A673 (cell line): ENCODE results near the gene RYK. TPM values are rescaled to one million over a fixed set of nuclear protein-coding genes. Genes with fewer than 3 reads are reported as not detected.

Source experiments
- BruUV-seq: library from RNA; stranded (reverse); fragments of 400-500 nt; replicated peaks from 2 replicates; lab custom pipeline; 2021; lab: Mats Ljungman, UMichigan
- CTCF ChIA-PET: fragments of 300-600 bp; sonication (Branson Sonifier 250); formaldehyde crosslinking; loops from one replicate; lab custom pipeline; 2022; ENCODE audit warnings: antibody characterized with exemption; lab: Charles Lee
- POLR2A ChIA-PET: fragments of 300-600 bp; sonication (Branson Sonifier 250); formaldehyde crosslinking; loops from one replicate; lab custom pipeline; 2022; ENCODE audit warnings: antibody characterized with exemption; ENCODE audit not compliant: low non-redundant PET; lab: Charles Lee
- DNase-seq: peaks from one replicate; pipeline ENCODE4 v3.0.0-alpha.2; 2015; ENCODE audit warnings: low spot score
- H3K27ac ChIP-seq: fragments of 200-600 bp; sonication (generic); 2 replicates; pipeline ENCODE4 v1.5.1; 2016; ENCODE audit warnings: mixed run types, low read depth, mild to moderate bottlenecking, mixed read lengths, antibody characterized with exemption, low read length; ENCODE audit not compliant: poor library complexity, severe bottlenecking
- H3K27me3 ChIP-seq: fragments of 200-600 bp; sonication (generic); replicated peaks from 2 replicates; pipeline ENCODE4 v1.6.1; 2017; ENCODE audit warnings: mixed run types, low read depth, mild to moderate bottlenecking, mixed read lengths, antibody characterized with exemption, low read length; ENCODE audit not compliant: insufficient read depth, poor library complexity
- H3K36me3 ChIP-seq: fragments of 200-600 bp; sonication (generic); 2 replicates; pipeline ENCODE4 v1.6.1; 2016; ENCODE audit warnings: mixed run types, mild to moderate bottlenecking, mixed read lengths, antibody characterized with exemption, low read length; ENCODE audit not compliant: insufficient read depth, poor library complexity, severe bottlenecking
- H3K4me1 ChIP-seq: fragments of 200-600 bp; sonication (generic); 2 replicates; pipeline ENCODE4 v1.6.1; 2017; ENCODE audit warnings: mixed run types, mild to moderate bottlenecking, mixed read lengths, antibody characterized with exemption, low read length; ENCODE audit not compliant: insufficient read depth, poor library complexity, severe bottlenecking
- H3K4me3 ChIP-seq: fragments of 200-600 bp; sonication (generic); 2 replicates; pipeline ENCODE4 v1.5.1; 2016; ENCODE audit warnings: low read depth, mixed run types, mild to moderate bottlenecking, mixed read lengths, low read length; ENCODE audit not compliant: poor library complexity, severe bottlenecking
- H3K9me3 ChIP-seq: fragments of 200-600 bp; sonication (generic); 2 replicates; pipeline ENCODE4 v1.6.1; 2016; ENCODE audit warnings: mixed run types, low read depth, mild to moderate bottlenecking, mixed read lengths, antibody characterized with exemption, low read length; ENCODE audit not compliant: poor library complexity, severe bottlenecking
- CTCF ChIP-seq: fragments of 300-800, 200-600 bp; sonication (generic); conservative IDR thresholded peaks from 2 replicates; pipeline ENCODE4 v1.5.1; 2017; ENCODE audit warnings: low read depth, mild to moderate bottlenecking, antibody characterized with exemption, low read length, moderate library complexity, mixed read lengths
- EZH2 ChIP-seq: fragments of 200-600 bp; sonication (generic); IDR thresholded peaks from 2 replicates; pipeline ENCODE4 v1.6.1; 2017; ENCODE audit warnings: borderline replicate concordance, low read depth, mild to moderate bottlenecking, mixed read lengths, antibody characterized with exemption, low read length; ENCODE audit not compliant: poor library complexity, severe bottlenecking
- intact Hi-C: fragments of 100-400 bp; cut with micrococcal nuclease; formaldehyde crosslinking; loops from one replicate; pipeline ENCODE4 v1.10.0; 2022; ENCODE audit not compliant: unreplicated experiment
- total RNA-seq: library from RNA; stranded (reverse); gene quantifications from 2 replicates; pipeline ENCODE4 v1.2.3, GENCODE V29; 2021

RYK gene
- total RNA-seq, 1 experiment from 2014 or later: 47.8 TPM

GRCh38 chr3:134258761-134259347 is 8.2 kb upstream of the RYK start:
- Histone ChIP-seq H3K9me3 (no peaks in the 10 kb centered on the region), H3K27ac (no peak overlapping the region), H3K4me3 (no peak overlapping the region), H3K4me1 (no peaks in the 10 kb centered on the region), H3K27me3 (no peaks in the 10 kb centered on the region), H3K36me3 (no peaks in the 10 kb centered on the region)
- POLR2A ChIA-PET: no interaction called here
- CTCF ChIA-PET: no interaction called here
- intact Hi-C loops: no loop called here
- BruUV-seq: no TSS peak
- TF ChIP-seq CTCF (no peak), EZH2 (no peak)
- no peak for DNase-seq

GRCh38 chr3:134255404-134255803 is 4.7 kb upstream of the RYK start:
- TF ChIP-seq CTCF: no peak
- TF ChIP-seq EZH2: no peak
- no peak overlapping the region for H3K27ac ChIP-seq
- no peak overlapping the region for H3K4me3 ChIP-seq
- ChIA-PET CTCF (no interaction called here), POLR2A (no interaction called here)
- H3K4me1 ChIP-seq: no peaks in the 10 kb centered on the region
- no peaks in the 10 kb centered on the region for H3K27me3 ChIP-seq
- no peaks in the 10 kb centered on the region for H3K36me3 ChIP-seq
- intact Hi-C loops: no loop called here
- no peaks in the 10 kb centered on the region for H3K9me3 ChIP-seq
- no TSS peak for BruUV-seq
- no peak for DNase-seq

- CTCF ChIA-PET: no interaction called here
- POLR2A ChIA-PET: no interaction called here
These were observed 3.0 kb upstream of the RYK start for GRCh38 chr3:134253475-134254226.

More at GRCh38 chr3:134253475-134254226, 3.0 kb upstream of the RYK start:
- no peaks in the 10 kb centered on the region for H3K9me3 ChIP-seq
- peaks cover 8% of the 10 kb centered on the region for H3K4me1 ChIP-seq
- no peak for TF ChIP-seq EZH2
- TF ChIP-seq CTCF: no peak
- no peak overlapping the region for H3K27ac ChIP-seq
- BruUV-seq: no TSS peak
- no peaks in the 10 kb centered on the region for H3K27me3 ChIP-seq
- intact Hi-C loops: no loop called here
- no peak for DNase-seq
- no peaks in the 10 kb centered on the region for H3K36me3 ChIP-seq
- H3K4me3 ChIP-seq: no peak overlapping the region
